GM19452 (cell line): Measurements from ENCODE around the gene IL22RA1.

ENCODE experiments used
- ATAC-seq: cut with Tn5 transposase; IDR thresholded peaks from one replicate; pipeline ENCODE4 v1.9.1; 2021; ENCODE audit not compliant: unreplicated experiment

The IL22RA1 gene

DNA sequence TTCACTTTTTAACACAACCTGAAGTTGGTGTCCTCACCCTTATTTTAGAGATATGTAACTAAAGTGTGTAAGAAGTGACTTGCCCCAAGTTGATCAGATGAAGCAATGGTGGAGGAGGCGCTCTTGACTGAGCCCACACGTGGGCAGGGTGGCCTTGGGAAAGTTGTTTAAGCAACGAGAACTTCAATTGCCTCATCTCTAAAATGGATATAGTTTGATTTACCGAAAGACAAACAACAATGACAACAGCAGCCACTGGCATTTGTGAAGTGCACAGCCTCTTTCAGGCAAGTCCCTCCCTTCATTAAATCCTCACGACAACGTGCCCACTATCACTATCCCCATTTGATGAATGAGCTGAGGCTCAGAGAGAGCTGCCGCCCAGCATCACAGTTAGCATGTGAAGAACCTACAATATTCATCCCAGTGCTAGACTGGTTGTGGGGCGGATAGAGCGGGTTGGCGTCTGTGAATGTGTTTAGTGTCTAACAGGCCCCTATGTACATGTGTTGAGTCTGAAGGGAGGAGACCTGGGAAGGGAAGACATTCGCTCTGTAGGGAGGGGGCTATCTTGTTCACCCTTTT, 3.0 kb downstream of the IL22RA1 start:
- no peak for ATAC-seq

DNA sequence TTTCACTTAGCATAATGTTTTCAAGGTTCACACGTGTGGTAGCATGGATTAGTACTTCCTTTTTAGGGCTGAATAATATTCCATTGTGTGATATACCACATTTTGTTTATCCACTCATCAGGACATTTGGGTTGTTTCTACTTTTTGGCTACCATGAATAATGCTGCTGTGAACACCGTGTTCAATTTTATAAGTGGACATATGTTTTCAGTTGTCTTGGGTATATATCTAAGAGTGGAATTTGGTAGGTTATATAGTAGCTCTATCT, 3.8 kb downstream of the IL22RA1 start:
- no peak for ATAC-seq

DNA sequence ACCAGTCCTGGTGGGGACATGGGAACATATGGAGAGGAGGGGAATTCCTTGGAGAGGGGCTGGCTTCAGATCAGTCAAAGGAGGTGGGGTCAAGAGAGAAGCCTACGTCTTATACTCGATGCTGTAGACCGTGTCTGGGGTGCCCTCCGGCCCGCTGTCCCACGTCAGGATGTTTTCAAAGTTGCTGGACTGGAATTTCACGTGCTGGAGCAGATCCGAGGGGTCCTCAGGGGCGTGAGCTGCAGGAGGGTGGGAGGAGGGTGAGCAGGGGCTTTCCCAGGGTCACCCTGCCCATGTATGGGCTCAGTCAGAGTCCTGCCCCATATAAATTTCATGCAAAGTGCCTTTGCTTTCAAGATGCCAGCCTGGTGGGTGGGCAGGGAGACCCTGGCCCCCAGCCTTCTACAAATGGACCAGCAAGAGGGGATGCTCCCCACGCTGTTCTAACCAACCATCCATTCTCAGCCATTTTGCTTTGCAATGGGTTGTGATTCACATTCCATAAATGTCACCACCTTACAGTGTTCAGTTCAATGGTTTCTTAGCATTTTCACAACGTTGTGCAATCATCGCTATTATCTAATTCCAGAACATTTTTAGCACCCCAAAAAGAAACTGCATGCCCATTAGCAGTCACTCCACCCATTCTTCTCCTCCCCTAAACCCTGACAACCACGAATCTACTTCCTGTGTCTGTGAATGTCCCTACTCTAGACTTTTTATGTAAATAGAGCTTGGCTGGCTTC, 4.3 kb downstream of the IL22RA1 start:
- no peak for ATAC-seq

DNA sequence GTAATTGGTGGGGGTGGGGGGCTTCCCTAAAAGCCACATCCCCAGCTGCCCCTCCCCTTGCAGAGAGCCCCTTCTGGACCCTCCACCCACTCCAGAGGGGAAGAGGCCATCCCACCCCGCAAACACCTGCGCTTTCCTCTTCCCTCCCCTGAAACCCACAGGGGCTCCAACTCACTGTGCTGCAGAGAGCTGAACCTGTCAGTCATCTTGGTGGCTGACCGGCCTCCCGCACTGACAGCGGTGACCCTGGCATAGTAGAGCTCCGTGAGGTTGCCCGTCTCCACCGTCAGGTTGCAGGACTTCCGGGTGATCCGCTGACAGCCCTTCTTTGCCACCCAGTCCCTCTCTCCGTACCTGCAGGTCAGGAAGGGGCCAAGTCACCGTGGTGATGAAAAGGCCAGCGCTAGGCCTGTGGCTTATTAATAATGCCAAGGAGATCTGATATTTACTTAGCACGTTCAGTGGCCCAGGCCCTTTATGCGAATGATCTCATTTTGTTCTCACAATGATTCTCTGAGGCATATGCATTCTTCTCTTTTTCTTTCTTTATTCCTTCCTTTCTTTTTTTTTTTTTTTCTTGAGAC, 5.9 kb downstream of the IL22RA1 start:
- ATAC-seq = no peak

DNA sequence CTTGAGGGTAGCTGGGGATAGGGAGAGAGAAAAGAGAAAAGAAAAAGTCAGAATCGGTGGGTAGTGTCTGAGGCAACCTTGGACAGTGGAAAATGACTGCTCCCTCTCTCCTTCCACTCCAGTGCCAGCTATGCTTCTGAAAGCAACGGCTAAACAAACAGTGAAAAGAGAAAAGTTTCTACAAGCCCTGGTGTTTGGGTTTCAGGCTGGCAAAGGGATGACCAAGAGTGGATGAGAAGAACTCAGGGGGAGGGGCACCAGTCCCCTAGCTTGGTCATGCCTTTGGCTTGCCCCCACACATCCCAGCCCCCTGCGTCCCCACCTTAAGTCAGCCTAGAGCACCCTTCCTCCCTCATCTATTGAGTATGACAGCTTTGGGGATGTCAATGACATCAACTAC, 8.6 kb downstream of the IL22RA1 start:
- ATAC-seq = no peak

DNA sequence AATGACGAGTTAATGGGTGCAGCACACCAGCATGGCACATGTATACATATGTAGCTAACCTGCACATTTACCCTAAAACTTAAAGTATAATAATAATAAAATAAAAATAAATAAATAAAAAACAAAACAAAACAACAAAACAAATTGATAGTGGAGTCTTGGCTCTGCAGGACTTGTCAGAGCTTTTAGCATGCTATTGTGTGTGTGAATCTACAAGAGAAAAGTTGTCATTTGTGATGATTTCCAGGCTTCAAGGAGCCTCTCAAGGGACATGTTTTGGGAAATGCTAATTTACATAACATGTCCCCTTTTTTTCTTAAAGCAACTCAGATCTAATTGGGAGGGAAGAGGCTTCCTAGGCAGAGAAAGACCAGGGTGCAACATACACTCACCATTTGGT, 9.1 kb downstream of the IL22RA1 start:
- no peak for ATAC-seq

DNA sequence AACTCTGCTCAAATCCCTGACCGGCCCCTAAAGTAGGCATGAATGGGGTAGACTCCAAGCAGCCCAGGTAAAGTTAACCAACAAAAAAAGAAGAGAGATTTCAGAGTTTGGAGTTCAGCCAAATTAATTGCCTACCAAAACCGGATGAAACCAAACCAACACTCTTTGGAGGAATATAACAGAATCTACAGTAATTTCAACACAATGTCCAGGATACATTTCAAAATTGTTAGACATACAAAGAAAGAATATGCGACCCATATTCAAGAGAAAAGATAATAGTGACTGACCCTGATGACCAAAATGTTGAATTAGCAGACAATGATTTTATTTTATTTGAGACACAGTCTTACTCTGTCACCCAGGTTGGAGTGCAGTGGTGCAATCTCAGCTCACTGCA, 12.6 kb downstream of the IL22RA1 start:
- ATAC-seq = no peak

DNA sequence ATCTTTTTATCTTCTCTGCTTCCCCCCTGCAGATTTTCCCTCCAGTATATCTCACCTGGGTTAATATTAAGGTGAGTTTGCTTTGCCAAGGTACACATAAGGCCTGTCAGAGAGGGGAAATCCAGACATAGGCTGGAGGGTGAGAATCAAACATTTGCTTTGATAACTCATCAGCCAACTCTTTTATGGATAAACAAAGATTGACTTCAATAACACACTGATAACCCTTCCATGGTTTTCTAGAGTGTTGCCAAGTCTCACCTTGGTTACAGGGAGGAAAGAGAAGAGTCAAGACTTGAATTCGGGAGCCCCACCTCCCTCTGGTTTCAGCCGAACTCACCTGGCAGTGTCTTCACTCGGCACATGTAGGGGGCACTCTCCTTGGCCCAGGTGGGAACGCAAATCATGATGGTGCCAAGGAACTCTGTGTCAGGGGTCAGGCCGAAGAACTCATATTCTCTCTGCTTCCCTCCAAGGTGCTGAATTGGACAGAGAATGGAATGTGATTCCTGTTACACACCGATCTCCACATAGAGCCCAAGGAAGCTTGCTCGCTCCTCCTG, 15.1 kb downstream of the IL22RA1 start:
- ATAC-seq = no peak

DNA sequence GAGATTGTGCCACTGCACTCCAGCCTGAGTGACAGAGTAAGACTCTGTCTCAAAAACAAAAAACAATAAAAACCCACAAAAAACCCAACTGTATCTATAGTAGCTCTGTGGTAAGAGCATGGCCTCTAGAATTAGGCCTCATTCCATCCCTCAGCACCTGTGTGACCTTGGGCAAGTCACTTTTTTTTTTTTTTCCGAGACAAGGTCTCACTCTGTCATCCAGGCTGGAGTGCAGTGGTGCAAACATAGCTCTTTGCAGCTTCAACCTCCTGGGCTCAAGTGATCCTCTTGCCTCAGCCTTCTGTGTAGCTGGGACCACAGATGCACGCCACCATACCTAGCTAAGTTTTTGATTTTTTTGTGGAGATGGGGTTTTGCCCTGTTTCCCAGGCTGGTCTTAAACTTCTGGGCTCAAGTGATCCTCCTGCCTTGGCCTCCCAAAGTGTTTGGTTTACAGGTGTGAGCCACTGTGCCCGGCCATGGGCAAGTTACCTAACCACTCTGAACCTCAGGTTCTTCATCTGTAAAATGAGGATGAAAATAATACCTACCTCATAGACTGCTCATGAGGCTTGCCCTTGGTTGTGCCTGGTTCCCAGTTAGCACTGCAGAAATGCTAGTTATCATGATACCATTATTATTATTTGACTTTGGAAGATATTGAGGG, 15.7 kb downstream of the IL22RA1 start:
- no peak for ATAC-seq

DNA sequence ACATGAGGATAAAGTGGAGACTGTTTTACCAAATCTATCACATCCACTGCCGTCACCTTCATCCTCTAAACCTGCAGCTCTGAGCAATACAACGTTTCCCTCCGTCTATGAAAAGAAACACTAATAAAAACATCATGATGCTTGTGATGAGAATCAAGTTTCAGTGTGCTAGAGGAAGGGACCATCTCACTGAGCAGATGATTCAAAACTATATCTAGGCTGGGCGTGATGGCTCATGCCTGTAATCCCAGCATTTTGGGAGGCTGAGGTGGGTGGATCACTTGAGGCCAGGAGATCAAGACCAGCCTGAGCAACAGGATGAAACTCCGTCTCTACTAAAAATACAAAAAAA, 16.3 kb downstream of the IL22RA1 start:
- ATAC-seq = no peak

DNA sequence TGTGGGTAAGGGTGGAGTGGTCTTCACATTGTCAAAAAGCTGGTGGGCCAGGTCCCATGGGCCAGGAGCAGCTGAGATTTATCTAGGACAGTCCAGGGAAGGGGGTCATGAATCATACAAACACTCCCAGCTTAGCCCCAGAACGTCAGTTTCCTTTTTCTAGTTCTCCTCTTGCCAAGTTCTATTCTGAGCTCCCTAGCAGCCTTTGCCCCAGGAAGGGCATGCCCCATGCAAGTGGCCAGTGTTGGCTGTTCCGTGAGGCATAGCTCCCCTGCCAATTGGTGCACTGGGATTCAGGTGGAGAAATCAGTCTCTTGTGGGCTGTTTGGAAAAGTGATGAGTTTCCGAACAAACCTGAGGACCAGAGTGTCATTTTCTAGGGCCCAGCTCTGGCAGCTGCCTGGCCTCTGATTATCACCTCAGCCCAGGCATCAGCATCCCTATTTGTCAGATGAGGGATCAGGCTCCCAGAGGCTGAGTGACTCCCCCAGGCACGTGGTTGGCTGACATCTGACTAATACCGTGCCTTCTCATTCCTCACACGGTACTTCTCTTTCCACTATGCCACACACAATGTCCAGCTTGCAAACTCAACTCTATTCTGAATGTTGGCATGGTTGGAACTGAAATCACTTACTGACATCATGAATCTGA, 16.8 kb downstream of the IL22RA1 start:
- ATAC-seq = no peak

DNA sequence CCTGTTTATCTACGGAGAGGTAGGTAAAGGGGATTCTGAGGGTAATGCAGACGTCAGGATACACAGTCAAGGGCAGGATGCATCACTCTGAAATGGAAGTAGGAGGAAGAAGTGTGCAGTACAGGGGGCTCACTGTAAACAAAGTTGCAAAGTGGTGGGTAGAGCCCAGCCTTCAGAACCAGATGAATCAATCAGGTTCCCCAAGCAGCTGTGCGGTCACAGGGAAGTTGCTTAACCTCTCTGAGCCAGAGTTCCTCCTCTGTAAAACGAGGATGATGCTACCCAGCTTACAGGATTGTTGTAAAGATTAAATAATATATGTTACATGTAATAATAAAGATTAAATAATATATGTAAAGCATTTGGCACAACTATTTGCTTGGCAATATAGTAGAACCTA, 17.5 kb downstream of the IL22RA1 start:
- ATAC-seq = no peak

DNA sequence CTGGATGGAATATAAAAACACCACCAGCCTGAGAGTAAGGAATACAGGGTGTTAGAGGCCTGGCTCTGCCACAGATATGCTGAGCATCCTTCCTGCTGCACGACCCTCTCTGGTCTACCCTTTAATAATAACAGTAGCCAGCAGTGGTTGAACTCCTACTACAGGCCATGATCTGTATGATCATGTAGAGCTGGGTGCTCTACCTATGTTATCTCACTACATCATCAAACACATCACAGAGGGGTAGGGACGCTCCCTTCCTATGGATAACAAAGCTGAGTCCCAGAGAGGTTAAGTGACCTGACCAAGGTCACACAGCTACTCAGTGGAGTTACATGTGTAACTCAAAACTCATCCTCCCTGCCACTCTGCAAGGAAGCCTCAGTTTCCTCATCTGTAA, 18.0 kb downstream of the IL22RA1 start:
- ATAC-seq = no peak

DNA sequence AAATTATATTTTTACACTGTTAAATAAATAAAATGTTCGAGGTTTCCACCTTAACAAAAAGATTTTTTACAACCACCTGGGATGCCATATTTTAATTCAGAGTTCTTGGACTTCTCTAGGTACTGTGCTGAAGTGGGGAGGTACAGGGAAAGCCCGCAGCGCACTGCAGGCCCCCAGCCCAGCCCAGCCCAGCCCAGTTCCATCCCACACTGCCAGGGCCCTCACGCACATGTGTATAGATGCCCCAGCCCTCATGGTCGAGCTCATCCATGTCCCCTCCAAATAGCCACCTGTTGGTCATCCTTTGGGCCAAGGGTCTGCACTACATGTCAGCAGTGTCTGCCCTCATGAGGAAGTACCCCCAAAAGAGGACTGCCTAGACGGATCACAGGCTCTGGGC, 19.3 kb downstream of the IL22RA1 start:
- no peak for ATAC-seq

DNA sequence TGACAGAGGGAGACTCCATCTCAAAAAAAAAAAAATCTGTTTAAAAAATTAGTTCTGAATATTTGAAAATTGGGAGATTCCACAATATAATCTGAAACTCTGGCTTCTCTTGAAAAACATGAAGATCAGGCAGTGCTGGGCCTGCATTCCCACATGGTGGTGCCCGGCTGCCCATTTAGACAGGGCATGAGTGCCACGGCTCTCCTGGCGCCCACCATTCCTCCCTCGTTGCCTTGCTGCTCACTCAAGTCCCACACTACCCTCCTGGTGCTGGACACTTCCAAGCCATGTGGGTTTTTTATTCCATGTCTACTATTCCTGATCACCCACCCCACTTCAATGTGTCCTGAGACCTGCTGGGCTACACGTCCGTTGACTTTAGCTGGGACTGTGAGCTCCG, 20.2 kb downstream of the IL22RA1 start:
- no peak for ATAC-seq

DNA sequence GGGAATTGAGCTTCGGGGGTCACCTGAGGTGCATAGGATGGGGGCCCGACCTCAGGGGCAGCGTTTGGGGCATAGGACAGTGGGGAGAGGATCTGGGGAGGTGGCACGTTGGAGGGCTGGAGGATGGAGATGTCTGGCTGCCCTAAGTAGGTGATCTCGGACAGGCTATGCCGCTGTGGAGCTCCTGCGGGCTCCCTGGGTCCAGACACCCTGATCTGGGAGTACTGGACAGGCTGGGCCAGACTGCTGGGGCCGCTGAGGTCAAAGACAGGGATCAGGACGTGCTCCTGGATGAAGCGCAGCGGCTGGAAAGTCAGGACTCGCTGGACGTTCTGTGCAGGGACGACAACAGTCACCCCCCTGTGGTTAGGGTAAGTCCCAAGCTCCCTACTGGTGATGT, 21.5 kb downstream of the IL22RA1 start:
- ATAC-seq = no peak

DNA sequence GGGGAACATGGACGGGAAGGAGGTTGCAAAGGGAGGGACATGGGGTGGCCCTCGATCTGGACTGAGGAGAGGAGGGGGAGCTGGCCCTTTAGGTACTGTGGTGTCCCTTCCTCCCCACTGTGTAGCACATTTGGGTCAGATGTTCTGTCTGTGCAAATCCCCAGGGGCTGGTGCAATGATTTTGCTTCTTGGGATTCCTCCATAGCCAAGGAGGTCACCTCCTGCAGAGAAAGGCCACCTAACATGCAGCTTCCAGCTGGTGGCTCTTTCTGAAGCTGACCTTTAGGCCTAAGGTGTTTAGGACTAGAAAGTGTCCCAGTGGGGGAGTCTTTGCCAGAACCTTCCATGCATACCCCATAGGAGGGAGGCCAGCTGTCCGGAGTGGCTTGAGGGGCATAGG, 22.0 kb downstream of the IL22RA1 start:
- no peak for ATAC-seq

DNA sequence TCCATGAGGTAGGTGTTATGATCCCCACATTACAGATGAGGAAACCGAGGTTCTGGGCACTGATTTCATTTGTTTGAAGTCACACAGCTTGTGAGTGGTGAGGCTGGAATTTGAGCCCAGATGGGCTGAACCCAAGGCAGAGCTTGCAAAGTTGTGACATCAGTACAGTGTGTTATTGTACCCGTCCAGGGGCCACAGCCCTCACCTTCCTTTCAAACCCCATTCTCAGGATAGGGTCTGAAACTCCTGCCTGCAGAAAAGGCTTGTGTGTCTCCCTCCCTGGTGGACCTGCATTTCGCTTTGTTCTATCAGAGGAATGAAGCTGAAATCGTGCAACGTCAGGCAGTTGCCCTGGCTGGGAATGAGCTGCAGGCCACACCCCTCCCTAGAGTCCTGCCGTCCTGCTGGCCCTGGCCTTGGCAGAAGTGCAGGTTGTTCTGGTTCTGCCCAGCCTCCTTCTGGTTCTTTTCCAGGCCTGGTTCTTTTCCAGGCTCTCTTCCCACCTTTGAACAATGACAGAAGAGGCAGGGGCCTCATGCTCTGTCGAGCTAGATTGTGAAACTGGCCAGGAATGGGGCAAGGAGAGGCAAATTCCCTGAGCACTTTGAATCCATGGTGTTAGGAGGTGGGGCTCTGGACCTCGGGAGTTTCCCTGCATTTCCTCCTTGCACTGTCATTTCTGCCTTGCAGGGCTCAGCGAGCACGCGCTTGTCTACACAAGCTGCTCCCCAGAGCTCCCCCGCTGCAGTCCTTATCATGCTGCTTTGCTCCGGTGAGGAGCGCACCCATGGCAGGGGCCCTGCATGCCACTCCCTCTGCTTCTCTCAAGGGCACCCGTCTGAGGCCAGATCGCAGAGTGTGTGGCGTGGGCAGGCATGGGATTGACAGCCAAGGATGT, 22.8 kb downstream of the IL22RA1 start:
- ATAC-seq = no peak

DNA sequence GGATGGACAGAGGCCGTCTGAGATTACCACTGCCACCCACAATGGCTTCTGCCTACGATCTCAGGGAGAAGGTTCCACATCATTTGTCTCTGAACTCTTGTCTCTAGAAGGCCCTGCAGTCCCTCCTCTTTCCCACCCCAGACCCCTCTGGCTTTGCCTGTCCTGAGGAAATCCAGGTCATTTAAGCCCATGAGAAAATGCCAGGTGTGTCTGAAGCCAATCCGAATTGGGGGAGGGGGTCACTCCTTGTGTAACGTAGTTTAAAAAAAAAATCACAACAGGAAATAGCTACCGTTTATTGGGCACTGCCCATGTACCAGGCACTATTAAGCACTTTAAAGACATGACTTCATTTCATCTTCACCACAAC, 23.5 kb downstream of the IL22RA1 start:
- ATAC-seq = no peak

DNA sequence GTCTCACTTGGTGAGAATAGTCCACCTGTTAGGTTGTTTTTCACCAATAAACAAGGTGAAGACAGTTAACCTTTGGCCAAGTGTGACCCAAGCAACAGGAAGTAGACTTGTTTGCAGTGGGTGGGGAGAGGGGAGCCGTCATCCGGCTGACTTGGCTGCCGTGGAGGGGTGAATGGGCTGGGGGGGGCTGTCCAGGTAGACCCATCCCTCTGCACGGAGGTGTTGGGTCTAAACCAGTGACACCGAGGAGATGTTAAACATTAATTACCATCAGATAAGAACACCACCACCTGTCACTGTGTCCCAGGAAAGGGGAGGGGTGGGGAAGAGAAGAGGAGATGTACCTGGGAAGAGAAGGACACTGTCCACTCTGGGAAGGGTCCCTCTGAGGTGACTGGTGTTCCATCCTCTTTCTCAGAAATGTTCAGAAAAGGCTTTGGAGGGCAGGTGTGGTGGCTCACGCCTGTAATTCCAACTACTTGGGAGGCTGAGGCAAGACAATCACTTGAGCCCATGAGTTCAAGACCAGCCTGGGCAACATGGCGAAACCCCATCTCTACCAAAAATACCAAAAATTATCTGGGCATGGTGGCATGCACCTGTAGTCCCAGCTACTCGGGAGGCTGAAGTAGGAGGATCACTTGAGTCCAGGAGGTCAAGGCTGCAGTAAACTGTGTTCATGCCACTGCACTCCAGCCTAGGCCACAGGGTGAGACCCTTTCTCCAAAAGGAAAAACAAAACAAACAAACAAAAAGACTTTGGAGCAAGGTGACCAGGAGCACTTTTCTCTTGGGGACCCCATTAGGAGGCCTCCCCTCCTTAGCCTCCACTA, 24.3 kb downstream of the IL22RA1 start:
- ATAC-seq = no peak
